ENCODE results near the gene LMF2.

LMF2 gene

GRCh38 chr22:50467341-50467740 is 40.2 kb downstream of the LMF2 start:
- in situ Hi-C loops (cut with HindIII; ENCODE audit: low sequenced_read_pairs): no loop called here

GRCh38 chr22:50465066-50465930 is 42.2 kb downstream of the LMF2 start:
- in situ Hi-C loops (cut with HindIII; ENCODE audit: low sequenced_read_pairs): no loop called here

GRCh38 chr22:50464451-50464850 is 43.1 kb downstream of the LMF2 start:
- in situ Hi-C loops (cut with HindIII; ENCODE audit: low sequenced_read_pairs): no loop called here

GRCh38 chr22:50463188-50463900 is 44.2 kb downstream of the LMF2 start:
- in situ Hi-C loops (cut with HindIII; ENCODE audit: low sequenced_read_pairs): no loop called here

GRCh38 chr22:50461979-50462540 is 45.4 kb downstream of the LMF2 start:
- in situ Hi-C loops (cut with HindIII; ENCODE audit: low sequenced_read_pairs): no loop called here

GRCh38 chr22:50461536-50461935 is 46.0 kb downstream of the LMF2 start:
- in situ Hi-C loops (cut with HindIII; ENCODE audit: low sequenced_read_pairs): no loop called here

GRCh38 chr22:50460938-50461337 is 46.6 kb downstream of the LMF2 start:
- in situ Hi-C loops (cut with HindIII; ENCODE audit: low sequenced_read_pairs): no loop called here

GRCh38 chr22:50459496-50460140 is 47.9 kb downstream of the LMF2 start:
- in situ Hi-C loops (cut with HindIII; ENCODE audit: low sequenced_read_pairs): no loop called here

GRCh38 chr22:50459016-50459415 is 48.5 kb downstream of the LMF2 start:
- in situ Hi-C loops (cut with HindIII; ENCODE audit: low sequenced_read_pairs): no loop called here

GRCh38 chr22:50456466-50457234 is 50.9 kb downstream of the LMF2 start:
- in situ Hi-C loops (cut with HindIII; ENCODE audit: low sequenced_read_pairs): no loop called here

GRCh38 chr22:50456026-50456425 is 51.5 kb downstream of the LMF2 start:
- in situ Hi-C loops (cut with HindIII; ENCODE audit: low sequenced_read_pairs): no loop called here

GRCh38 chr22:50455201-50455600 is 52.3 kb downstream of the LMF2 start:
- in situ Hi-C loops (cut with HindIII; ENCODE audit: low sequenced_read_pairs): no loop called here

- in situ Hi-C loops (cut with HindIII; ENCODE audit: low sequenced_read_pairs): loop anchor here (5.0 kb wide), 1 partner anchor 33 kb away; the partner anchor contains the start of gene MIOX
These were observed 52.9 kb downstream of the LMF2 start for GRCh38 chr22:50454556-50455075.
